GM13976 (cell line): ENCODE data around the gene ARFGEF3.
A peak's percentile ranks its signal among the peaks of the same experiment; 100 is the strongest.
"Not testable (repeated sequence)": the region's sequence is repeated elsewhere in the genome, so short reads cannot be mapped to it uniquely, and the experiment has no call there.

Experiments used
- DNase-seq: peaks from one replicate; pipeline ENCODE4 v3.0.0; 2012; ENCODE audit warnings: low spot score
- CTCF ChIP-seq: IDR thresholded peaks from 2 replicates; pipeline ENCODE4 v1.5.1; 2012; ENCODE audit warnings: borderline replicate concordance, mild to moderate bottlenecking; ENCODE audit not compliant: insufficient read depth; ENCODE audit errors: extremely low read depth, missing control alignments, control extremely low read depth
- in situ Hi-C: fragments of 300-500 bp; cut with MboI; formaldehyde crosslinking; loops from one replicate; pipeline ENCODE4 v1.12.0; 2022; ENCODE audit warnings: low sequenced_read_pairs, mixed read lengths, inconsistent platforms; ENCODE audit not compliant: unreplicated experiment

ARFGEF3 gene

GRCh38 chr6:138161338-138162110 is at the start of gene ARFGEF3:
Gene ARFGEF3 (plus strand): TSS chr6:138161939. CDS start chr6:138162087, 148 bp downstream.
- in situ Hi-C loops, result no loop called here
- TF ChIP-seq CTCF, result no peak
- peak; percentile 80 for DNase-seq

GRCh38 chr6:138113588-138114210 is 48.0 kb upstream of the ARFGEF3 start:
- in situ Hi-C loops, result loop anchor here (10.0 to 25.0 kb wide), 4 partner anchors 109 to 401 kb away; no protein-coding TSS in a partner anchor
- no peak for DNase-seq
- no peak for TF ChIP-seq CTCF

- in situ Hi-C loops, result loop anchor here (10.0 to 25.0 kb wide), 4 partner anchors 110 to 403 kb away; no protein-coding TSS in a partner anchor
- no peak for DNase-seq
- TF ChIP-seq CTCF, result no peak
Observed at GRCh38 chr6:138115201-138115600, 46.5 kb upstream of the ARFGEF3 start.

- in situ Hi-C loops, result loop anchor here (10.0 to 25.0 kb wide), 4 partner anchors 111 to 404 kb away; no protein-coding TSS in a partner anchor
- DNase-seq, result peak; percentile 52
- TF ChIP-seq CTCF, result peak; percentile 50
Observed at GRCh38 chr6:138115877-138116660, 45.7 kb upstream of the ARFGEF3 start.

- no peak for DNase-seq
- no peak for TF ChIP-seq CTCF
- in situ Hi-C loops, result loop anchor here (10.0 to 25.0 kb wide), 4 partner anchors 112 to 404 kb away; no protein-coding TSS in a partner anchor
Observed at GRCh38 chr6:138116661-138116999, 45.1 kb upstream of the ARFGEF3 start.

GRCh38 chr6:138117376-138117914 is 44.3 kb upstream of the ARFGEF3 start:
- in situ Hi-C loops, result loop anchor here (10.0 to 25.0 kb wide), 4 partner anchors 113 to 405 kb away; no protein-coding TSS in a partner anchor

GRCh38 chr6:138119229-138119628 is 42.5 kb upstream of the ARFGEF3 start:
- in situ Hi-C loops, result loop anchor here (10.0 to 25.0 kb wide), 4 partner anchors 114 to 407 kb away; no protein-coding TSS in a partner anchor
- DNase-seq, result not testable (repeated sequence)

More at GRCh38 chr6:138117376-138117914, 44.3 kb upstream of the ARFGEF3 start:
- no peak for TF ChIP-seq CTCF
- no peak for DNase-seq
